Erythroblast (primary cell): Measurements from ENCODE around the gene CELF4.

Source experiments
- DNase-seq, 2 experiments: peaks; one replicate each; lab custom pipeline; 2025; lab: John Stamatoyannopoulos, UW
- GATA1 ChIP-seq: IDR thresholded peaks from 2 replicates; pipeline ENCODE4 v1.6.1; 2011; ENCODE audit warnings: low read depth, mild to moderate bottlenecking, control low read depth, low read length, moderate library complexity
- POLR2A ChIP-seq: IDR thresholded peaks from 2 replicates; pipeline ENCODE4 v1.6.1; 2011; ENCODE audit warnings: mild to moderate bottlenecking, low read length

The CELF4 gene

DNA sequence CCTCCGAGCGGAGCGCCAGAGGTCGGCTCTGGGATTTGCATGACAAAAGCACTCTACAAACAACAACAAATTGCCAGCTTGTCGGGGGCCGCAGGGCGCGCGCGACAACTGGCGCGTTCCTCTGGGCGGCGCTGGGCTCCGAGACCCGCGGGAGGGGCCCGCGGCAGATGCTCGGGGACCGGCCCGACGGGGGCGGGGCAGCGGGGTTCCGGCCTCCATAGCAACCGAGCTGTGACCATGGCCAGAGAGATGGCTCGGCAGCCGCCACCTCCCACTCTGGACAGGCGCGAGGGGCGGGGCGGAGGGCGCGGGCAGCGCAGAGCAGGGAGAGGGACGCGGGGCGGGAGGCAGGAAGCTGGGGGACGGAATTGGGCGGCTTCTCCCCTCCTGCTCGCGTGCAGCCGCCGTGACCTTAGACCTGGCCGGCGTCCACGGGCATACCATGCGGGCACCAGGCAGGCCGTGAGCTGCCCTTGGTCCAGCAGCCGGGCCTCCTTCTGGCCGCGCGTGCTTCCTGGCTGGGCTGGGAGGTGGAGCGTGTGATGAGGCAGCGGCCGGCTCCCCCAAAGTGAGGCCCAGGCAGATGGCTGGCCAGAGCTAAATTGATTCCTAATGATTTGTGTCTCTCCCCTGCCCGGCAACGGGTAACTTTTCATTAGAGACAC, 171.5 kb downstream of the CELF4 start:
- no peak for DNase-seq
- TF ChIP-seq GATA1, result no peak

DNA sequence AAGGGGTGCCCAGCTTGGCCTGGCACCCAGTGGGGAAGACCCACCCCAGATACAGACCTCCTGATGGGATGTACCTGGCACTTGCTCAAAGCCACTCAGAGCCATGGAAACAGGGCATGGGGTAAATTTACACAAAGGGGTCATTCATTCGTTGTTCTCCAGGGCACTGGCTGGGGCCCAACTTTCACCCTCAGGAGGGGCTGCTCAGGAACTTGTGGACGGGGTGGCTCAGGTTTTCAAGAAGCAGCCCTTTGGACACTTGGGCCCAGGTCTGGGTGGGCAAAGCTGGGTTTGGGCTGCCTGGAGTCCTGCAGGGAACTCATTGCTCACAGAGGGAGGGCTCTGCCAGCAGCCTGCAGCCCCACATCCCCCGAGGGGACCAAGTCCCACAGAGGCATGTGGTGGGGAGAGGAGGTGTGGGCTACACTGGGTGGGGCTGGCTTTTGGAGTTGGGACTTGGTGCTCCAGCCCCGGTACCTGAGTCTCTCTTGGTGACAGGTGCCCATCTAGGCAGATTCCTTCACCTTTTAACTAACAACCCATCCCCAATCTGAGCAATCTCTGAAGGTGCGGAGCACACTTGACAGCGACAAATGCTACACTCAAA, 172.3 kb downstream of the CELF4 start:
- TF ChIP-seq POLR2A (no peak), GATA1 (no peak)
- DNase-seq, result no peak

GRCh38 chr18:37392648-37393047, 172.9 kb downstream of the CELF4 start:
- DNase-seq, result no peak
- TF ChIP-seq GATA1, result no peak

- TF ChIP-seq GATA1 (no peak), POLR2A (no peak)
Measured at GRCh38 chr18:37391698-37392548, 173.7 kb downstream of the CELF4 start.

DNA sequence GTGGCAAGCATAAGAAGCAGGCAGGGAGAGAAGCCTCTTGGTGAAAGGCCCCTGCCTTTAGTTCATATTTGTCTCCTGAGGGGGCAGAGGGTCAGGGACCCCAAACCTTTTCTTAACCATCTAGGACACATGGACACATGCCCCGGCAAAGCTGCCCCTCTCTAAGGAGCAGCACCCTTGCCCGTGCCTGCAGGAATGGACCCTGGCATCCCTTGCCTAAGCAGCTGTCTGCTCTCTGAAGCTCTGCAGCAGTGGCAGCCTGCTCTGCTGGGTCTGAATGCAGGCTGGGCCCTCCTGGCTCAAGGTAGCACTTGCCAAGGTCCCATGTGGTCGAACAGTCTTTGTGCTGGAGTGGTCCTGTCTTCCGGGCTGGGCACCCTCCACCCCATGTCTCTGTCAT, 174.4 kb downstream of the CELF4 start:
- TF ChIP-seq GATA1 (no peak), POLR2A (no peak)
- DNase-seq, result no peak

More at GRCh38 chr18:37391698-37392548, 173.7 kb downstream of the CELF4 start:
- DNase-seq, result no peak

GRCh38 chr18:37390687-37391086, 174.9 kb downstream of the CELF4 start:
- no peak for DNase-seq
- TF ChIP-seq POLR2A (no peak), GATA1 (no peak)

- TF ChIP-seq POLR2A (no peak), GATA1 (no peak)
Measured at GRCh38 chr18:37389684-37390368, 175.8 kb downstream of the CELF4 start.

GRCh38 chr18:37389041-37389440, 176.6 kb downstream of the CELF4 start:
- TF ChIP-seq GATA1 (no peak), POLR2A (no peak)
- DNase-seq, result no peak

More at GRCh38 chr18:37389684-37390368, 175.8 kb downstream of the CELF4 start:
- DNase-seq, result no peak

DNA sequence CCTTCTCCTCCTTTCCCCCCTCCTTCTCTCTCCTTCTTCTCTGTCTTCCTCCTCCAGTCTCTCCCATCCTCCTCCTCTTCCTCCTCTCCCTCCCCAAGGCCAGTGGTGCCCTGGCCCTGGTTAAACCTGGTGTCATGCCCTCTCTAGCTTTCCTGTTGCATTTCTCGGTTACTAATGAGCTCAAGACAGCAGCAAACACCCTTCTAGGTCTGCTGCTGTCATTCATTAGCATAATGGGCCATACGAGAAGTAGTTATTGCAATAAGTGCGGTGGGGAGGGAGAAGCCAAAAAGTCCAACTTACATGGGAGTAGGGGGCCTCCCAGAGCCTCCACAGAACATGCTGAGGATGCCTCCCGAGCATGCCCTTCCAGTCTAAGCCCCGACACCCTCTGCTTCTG, 177.2 kb downstream of the CELF4 start:
- DNase-seq, result no peak
- TF ChIP-seq POLR2A (no peak), GATA1 (no peak)

DNA sequence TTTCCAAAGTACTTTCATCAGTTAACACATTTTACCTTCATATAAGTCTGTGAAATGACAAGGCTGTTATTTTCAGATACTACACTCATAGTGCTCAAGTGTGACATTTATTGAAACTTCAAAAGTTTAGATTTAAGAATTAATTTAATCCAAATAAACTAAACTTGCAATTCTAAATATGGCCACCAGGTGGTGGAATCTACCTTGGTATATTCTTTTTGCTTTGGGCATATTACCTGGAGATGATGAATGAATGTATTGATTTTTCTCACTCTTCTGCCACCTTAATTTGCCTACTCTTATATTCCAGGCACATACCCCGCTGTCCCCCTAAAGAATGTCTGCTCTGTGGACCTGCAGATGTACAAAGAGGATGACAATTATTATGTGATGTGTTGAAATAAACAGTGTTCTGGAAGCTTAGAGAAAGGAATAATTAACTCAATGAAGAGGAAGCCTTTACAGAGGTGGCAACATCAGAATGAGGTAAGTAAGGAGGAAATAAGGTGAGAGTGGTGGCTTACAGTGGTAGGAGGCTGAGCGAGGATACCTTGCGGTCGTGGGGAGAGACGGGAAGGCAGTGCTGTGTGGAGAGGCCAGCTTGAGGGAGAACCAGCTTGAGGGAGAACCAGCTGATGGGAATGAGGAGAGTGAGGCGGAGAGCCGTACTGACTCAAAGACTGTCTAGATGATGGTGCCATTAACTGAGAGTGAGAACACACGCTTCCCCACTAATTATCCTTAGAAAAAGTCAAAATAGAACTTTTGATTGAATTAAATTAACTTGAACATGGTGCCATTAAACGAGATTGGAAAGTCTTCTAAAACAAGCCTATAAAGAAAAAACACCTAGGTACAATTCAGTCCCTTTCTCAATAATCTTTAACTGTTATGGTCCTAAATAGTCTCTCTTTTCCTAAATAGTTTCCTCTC, 179.5 kb downstream of the CELF4 start:
- TF ChIP-seq GATA1, result no peak
- TF ChIP-seq POLR2A, result no peak
- DNase-seq, result peak; percentile 38 to 69

DNA sequence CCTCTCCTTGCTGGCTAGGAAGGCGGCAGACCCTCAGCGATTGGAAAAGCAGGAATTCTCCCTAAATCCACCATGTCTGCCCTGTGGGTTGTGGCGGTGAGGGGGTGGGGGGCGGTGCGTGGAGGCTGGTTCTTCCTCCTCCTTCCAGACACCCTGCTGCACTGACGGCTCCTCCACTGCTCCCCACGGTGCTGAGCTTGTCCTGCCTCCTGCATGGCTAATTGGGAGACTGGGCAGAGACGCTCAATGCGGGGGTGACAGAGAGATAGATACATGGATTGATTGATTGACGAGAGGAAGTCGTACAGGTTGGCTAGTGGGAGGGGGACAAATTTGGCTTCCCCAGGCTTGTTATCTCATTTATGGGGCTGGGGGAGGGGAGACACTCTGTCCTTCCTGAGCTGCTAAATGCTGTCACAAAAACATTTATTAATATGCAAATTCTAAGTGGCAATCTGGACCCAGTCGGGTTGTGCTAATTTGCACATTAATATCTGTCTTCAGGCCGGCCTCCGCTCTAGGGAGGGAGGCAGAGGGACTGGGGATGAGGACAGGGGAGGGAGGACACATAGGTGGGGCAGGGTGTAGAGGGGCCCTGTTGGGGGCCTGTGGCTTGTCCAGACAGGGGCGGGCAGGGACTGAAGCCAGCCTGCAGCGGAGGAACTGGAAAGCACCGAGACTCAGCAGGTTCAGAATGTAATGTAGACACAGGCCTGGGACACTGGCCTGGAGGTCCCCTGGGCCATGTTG, 181.6 kb downstream of the CELF4 start:
- TF ChIP-seq GATA1, result no peak
- TF ChIP-seq POLR2A, result no peak
- no peak for DNase-seq

DNA sequence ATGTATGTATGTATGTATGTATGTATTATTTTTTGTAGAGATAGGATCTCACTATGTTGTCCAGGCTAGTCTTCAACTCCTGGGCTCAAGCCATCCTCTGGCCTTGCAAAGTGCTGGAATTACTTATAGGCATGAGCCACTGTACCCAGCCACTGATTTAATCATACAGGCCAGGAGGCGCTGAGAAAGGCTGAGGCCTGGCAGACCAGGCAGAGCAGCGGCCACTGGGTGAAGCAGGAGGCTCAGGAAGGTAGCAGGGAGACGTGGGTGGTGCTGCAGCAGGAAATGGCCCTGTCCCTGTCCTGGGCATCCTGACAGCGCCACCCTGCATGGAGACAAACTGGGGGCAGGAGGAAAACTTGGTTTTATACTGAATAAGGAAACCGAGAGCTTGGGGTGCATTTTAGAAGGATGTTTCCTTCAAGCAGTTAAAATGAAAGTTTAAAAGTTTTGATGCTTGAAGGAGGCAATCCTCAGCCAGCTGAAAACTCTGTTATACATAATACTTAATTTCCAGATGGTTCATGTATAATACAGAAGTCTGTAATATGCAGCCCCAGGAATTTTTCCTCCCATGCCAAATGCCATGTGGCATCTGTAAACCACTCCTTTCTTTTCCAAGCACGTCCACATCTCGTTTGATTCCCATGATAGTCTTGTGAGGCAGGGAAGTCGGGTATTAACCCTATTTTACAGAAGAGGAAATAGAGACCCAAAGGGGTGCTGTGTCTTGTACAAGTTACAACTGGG, 182.4 kb downstream of the CELF4 start:
- TF ChIP-seq POLR2A (no peak), GATA1 (no peak)
- DNase-seq, result no peak
